K562 (cell line): ENCODE measurements around the gene C2CD4D. TPM values are rescaled to one million over a fixed set of nuclear protein-coding genes. Genes with fewer than 3 reads are reported as not detected.
A peak's percentile ranks its signal among the peaks of the same experiment; 100 is the strongest.

ENCODE experiments used
- CEBPB ChIP-seq: fragments of 450-650 bp; IDR thresholded peaks from 2 replicates; pipeline ENCODE4 v1.6.1; 2016; ENCODE audit warnings: missing genetic modification characterization, missing compliant biosample characterization
- EGR1 ChIP-seq: fragments of 450-650 bp; conservative IDR thresholded peaks from 2 replicates; pipeline ENCODE4 v1.6.1; 2017; ENCODE audit warnings: mild to moderate bottlenecking
- EHMT2 ChIP-seq: fragments of 450-650 bp; IDR thresholded peaks from 2 replicates; pipeline ENCODE4 v1.6.1; 2018; ENCODE audit warnings: antibody characterized with exemption
- FOXK1 ChIP-seq: sonication (generic); formaldehyde crosslinking; IDR thresholded peaks from 2 replicates; pipeline ENCODE4 v1.8.0; 2022; ENCODE audit warnings: missing genetic modification reagents, mild to moderate bottlenecking, borderline replicate concordance
- MIER1 ChIP-seq: fragments of 450-650 bp; IDR thresholded peaks from 2 replicates; pipeline ENCODE4 v1.6.1; 2016; ENCODE audit warnings: antibody characterized with exemption, mild to moderate bottlenecking, low read depth
- PRDM10 ChIP-seq: fragments of 450-650 bp; IDR thresholded peaks from 2 replicates; pipeline ENCODE4 v1.6.1; 2018; ENCODE audit not compliant: partially characterized antibody
- ZNF318 ChIP-seq, 2 experiments: fragments of 450-650 bp; IDR thresholded peaks; 2 replicates each; pipeline ENCODE4 v1.6.1; 2016; ENCODE audit warnings: mild to moderate bottlenecking in 2 of 2, borderline replicate concordance in 1 of 2, low read depth in 1 of 2, moderate library complexity in 1 of 2
- polyA plus RNA-seq, 8 experiments: library from polyadenylated mRNA; depleted of rRNA in 4 of 8; stranded (reverse) in 5 of 8; unstranded in 3 of 8; fragments of >200 nt; fragmentation: Nextera tagmentation in 2 of 8; fragmentation: Illumina TruSeq in 1 of 8; extraction: Ambion mirVana in 2 of 8; extraction: Trizol in 1 of 8; gene quantifications; 2 replicates each; pipeline versions ENCODE4 v1.2.1 to v1.2.3, GENCODE V29; 2011 to 2014; ENCODE audit warnings: inconsistent platforms in 1 of 8, missing spikeins in 1 of 8
- total RNA-seq, 7 experiments: library from RNA; depleted of rRNA in 6 of 7; stranded (reverse); fragments of >200 nt in 6 of 7; fragmentation: Illumina TruSeq in 2 of 7; extraction: Trizol in 2 of 7; gene quantifications; 2 replicates each; pipeline versions ENCODE4 v1.2.1 to v1.2.3, GENCODE V29; 2011 to 2021; ENCODE audit warnings: low replicate concordance in 1 of 7

The C2CD4D gene
- total and polyA plus RNA-seq, 9 of the 15 experiments (the other 6 are each of a cell fraction or from before 2014, with no cell fraction given), result not detected

- no peak for TF ChIP-seq ZNF318 (IDR thresholded peaks at IDR 0.05; ENCODE audit: borderline replicate concordance in 1 of 2, low read depth in 1 of 2)
- TF ChIP-seq PRDM10, result peak; percentile 61
- no peak for TF ChIP-seq FOXK1 (CRISPR knock-in tag)
- TF ChIP-seq EHMT2, result peak; percentile 95
- peak; percentile 82 for TF ChIP-seq EGR1
- TF ChIP-seq CEBPB (tag), result no peak
- peak; percentile 84 for TF ChIP-seq MIER1
These were observed 10.7 kb downstream of the C2CD4D start (continued) for GRCh38 chr1:151828921-151829320.
